ENCODE measurements around the gene PATL2. TPM values are rescaled to one million over a fixed set of nuclear protein-coding genes. Genes with fewer than 3 reads are reported as not detected.

PATL2 gene
- total and polyA plus RNA-seq, 2 experiments from 2014 or later, result 0.77 to 0.85 TPM

DNA sequence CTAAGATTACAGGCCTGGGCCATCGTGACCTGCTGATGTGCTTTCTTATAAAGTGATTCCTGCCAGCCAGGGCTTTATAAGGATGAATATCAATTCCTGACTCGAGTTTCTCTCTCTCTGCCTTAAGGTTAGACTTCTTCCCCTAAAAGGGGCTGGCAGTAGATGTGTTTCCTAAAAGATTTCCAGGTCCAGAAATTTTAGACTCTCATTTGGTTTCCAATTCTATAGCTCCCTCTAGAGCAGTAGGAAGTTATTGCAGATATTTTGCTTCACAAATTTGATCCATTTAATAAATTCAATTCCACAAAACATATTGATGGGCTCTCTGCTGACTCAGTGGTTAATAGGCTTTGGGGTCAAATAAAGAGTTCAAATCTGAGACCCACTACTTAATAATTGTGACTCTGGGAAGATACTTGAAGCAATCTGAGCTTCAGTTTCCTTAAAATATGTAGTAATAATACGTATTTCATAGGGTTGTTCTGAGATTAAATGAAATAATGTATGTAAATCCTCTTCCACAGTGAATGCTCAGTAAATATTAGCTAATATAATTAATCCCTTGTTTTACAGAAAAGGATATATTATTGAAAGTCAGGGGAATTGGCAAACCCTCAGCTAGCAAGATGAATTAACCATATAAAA, 27.3 kb upstream of the PATL2 start:
- Histone ChIP-seq H3K27me3 (no peaks in the 10 kb centered on the region), H3K27ac (no peak overlapping the region), H2AFZ (no peak overlapping the region), H3K4me1 (ENCODE audit: insufficient read depth) (no peaks in the 10 kb centered on the region), H3K9me2 (replicated peaks; ENCODE audit: insufficient read depth) (no peaks in the 10 kb centered on the region), H3K36me3 (replicated peaks; ENCODE audit: insufficient read depth, low read depth) (no peaks in the 10 kb centered on the region), H4K20me1 (ENCODE audit: insufficient read depth, poor library complexity, severe bottlenecking) (no peaks in the 10 kb centered on the region), H3K4me3 (no peak overlapping the region), H3K79me2 (no peaks in the 10 kb centered on the region), H3K9me3 (ENCODE audit: low read depth) (no peaks in the 10 kb centered on the region), H3K4me2 (no peak overlapping the region)
- no peak for TF ChIP-seq EZH2 (IDR thresholded peaks at IDR 0.05; ENCODE audit: borderline replicate concordance)
- peak; percentile 67 for TF ChIP-seq CTCF (IDR thresholded peaks at IDR 0.05; ENCODE audit: poor library complexity)
- TF ChIP-seq EZH2phosphoT487 (IDR thresholded peaks at IDR 0.05; ENCODE audit: low read depth, severe bottlenecking, unreplicated experiment), result no peak
- WGBS (ENCODE audit: low lambda C conversion rate, missing lambda C conversion rate), result 82% methylated on average over 3 of the region's 3 CpGs
- peak; percentile 28 for DNase-seq (ENCODE audit: low spot score)

- Histone ChIP-seq H3K9me2 (replicated peaks; ENCODE audit: insufficient read depth) (no peaks in the 10 kb centered on the region), H3K9me3 (ENCODE audit: low read depth) (no peaks in the 10 kb centered on the region), H3K36me3 (replicated peaks; ENCODE audit: insufficient read depth, low read depth) (no peaks in the 10 kb centered on the region), H3K79me2 (peaks cover under 1% of the 10 kb centered on the region), H3K27me3 (no peaks in the 10 kb centered on the region), H2AFZ (no peak within 1 kb of the TSS), H3K4me3 (no peak within 1 kb of the TSS), H3K4me2 (no peak within 1 kb of the TSS), H3K27ac (peak within 1 kb of the TSS; percentile 10), H3K4me1 (ENCODE audit: insufficient read depth) (no peaks in the 10 kb centered on the region), H4K20me1 (ENCODE audit: insufficient read depth, poor library complexity, severe bottlenecking) (no peaks in the 10 kb centered on the region)
- DNase-seq (ENCODE audit: low spot score), result no peak
- 84% methylated on average over 3 of the region's 3 CpGs for WGBS (ENCODE audit: low lambda C conversion rate, missing lambda C conversion rate)
- TF ChIP-seq CTCF (IDR thresholded peaks at IDR 0.05; ENCODE audit: poor library complexity), result no peak
- no peak for TF ChIP-seq EZH2phosphoT487 (IDR thresholded peaks at IDR 0.05; ENCODE audit: low read depth, severe bottlenecking, unreplicated experiment)
These were observed 25.1 kb upstream of the PATL2 start, which contains the start of gene TRIM69 for GRCh38 chr15:44736181-44736765. Gene TRIM69 (plus strand): TSS chr15:44736528. CDS start chr15:44736705, 177 bp downstream.

- WGBS (ENCODE audit: low lambda C conversion rate, missing lambda C conversion rate), result 63% methylated on average over 8 of the region's 8 CpGs
- H3K9me2 ChIP-seq (replicated peaks; ENCODE audit: insufficient read depth), result no peaks in the 10 kb centered on the region
- H3K36me3 ChIP-seq (replicated peaks; ENCODE audit: insufficient read depth, low read depth), result no peaks in the 10 kb centered on the region
- no peaks in the 10 kb centered on the region for H3K27me3 ChIP-seq
- H3K4me2 ChIP-seq, result no peak overlapping the region
- no peak overlapping the region for H2AFZ ChIP-seq
- no peaks in the 10 kb centered on the region for H3K9me3 ChIP-seq (ENCODE audit: low read depth)
- peaks cover 6% of the 10 kb centered on the region for H3K79me2 ChIP-seq
- no peak for DNase-seq (ENCODE audit: low spot score)
- H3K27ac ChIP-seq, result peak overlapping the region; percentile 10
- no peaks in the 10 kb centered on the region for H4K20me1 ChIP-seq (ENCODE audit: insufficient read depth, poor library complexity, severe bottlenecking)
- H3K4me1 ChIP-seq (ENCODE audit: insufficient read depth), result no peaks in the 10 kb centered on the region
- TF ChIP-seq EZH2phosphoT487 (IDR thresholded peaks at IDR 0.05; ENCODE audit: low read depth, severe bottlenecking, unreplicated experiment), result no peak
- no peak for TF ChIP-seq EZH2 (IDR thresholded peaks at IDR 0.05; ENCODE audit: borderline replicate concordance)
- no peak for TF ChIP-seq CTCF (IDR thresholded peaks at IDR 0.05; ENCODE audit: poor library complexity)
- H3K4me3 ChIP-seq, result no peak overlapping the region
These were observed 24.5 kb upstream of the PATL2 start for GRCh38 chr15:44735482-44736180.

Measured in hepatocyte (in vitro differentiated cells).